ENCODE results near the gene CST7.
"Not testable (repeated sequence)": the region's sequence is repeated elsewhere in the genome, so short reads cannot be mapped to it uniquely, and the experiment has no call there.

Gene CST7

DNA sequence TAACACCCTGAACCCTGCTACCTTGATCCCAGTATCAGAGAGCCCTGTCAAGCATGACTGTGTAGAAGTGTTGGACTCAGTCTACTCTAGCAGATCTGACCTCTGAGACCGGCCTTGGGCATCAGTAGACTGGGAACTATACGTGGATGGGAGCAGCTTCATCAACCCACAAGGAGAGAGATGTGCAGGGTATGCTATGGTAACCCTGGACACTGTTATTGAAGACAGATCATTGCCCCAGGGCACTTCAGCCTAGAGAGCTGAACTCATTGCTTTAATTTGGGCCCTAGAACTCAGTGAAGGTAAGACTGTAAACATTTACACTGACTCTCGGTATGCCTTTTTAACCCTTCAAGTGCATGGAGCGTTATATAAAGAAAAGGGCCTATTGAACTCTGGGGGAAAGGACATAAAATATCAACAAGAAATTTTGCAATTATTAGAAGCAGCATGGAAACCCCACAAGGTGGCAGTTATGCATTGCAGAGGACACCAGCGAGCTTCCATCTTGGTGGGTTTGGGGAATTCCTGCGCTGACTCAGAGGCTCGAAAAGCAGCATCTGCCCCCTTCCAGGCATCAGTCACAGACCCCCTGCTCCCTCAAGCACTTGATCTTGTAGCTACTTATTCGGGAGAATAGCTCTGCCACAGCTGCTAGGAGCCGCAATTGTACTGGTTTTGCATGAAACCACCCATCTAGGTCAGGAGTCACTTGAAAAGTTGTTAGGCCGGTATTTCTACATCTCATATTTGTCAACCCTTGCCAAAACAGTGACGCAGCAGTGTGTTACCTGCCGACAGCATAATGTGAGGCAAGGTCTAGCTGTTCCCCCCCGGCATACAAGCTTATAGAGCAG, 19.0 kb upstream of the CST7 start:
- DNase-seq, result not testable (repeated sequence)

DNA sequence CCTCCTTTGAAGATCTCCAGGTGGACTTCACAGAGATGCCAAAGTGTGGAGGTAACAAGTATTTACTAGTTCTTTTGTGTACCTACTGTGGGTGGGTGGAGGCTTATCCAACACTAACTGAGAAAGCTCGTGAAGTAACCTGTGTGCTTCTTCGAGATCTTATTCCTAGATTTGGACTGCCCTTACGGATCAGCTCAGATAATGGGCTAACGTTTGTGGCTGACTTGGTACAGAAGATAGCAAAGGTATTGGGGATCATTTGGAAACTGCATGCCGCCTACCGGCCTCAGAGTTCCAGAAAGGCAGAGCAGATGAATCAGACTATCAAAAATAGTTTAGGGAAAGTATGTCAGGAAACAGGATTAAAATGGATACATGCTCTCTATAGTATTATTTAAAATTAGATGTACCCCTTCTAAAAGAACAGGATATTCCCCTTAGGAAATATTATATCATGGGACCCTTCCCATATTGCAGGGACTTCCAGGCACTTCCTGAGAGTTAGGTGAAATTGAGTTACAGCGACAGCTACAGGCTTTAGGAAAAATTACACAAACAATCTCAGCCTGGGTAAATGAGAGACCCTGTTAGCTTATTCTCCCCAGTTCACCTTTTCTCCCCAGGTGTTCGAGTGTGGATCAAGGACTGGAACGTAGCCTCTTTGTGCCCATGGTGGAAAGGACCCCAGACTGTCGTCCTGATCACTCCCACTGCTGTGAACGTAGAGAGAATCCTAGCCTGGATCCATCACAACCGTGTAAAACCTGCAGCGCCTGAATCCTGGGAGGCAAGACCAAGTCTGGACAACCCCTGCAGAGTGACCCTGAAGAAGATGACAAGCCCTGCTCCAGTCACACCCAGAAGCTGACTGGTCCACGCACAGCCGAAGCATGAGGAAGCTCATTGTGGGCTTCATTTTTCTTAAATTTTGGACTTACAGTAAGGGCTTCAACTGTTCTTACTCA, 18.1 kb upstream of the CST7 start:
- not testable (repeated sequence) for DNase-seq

DNA sequence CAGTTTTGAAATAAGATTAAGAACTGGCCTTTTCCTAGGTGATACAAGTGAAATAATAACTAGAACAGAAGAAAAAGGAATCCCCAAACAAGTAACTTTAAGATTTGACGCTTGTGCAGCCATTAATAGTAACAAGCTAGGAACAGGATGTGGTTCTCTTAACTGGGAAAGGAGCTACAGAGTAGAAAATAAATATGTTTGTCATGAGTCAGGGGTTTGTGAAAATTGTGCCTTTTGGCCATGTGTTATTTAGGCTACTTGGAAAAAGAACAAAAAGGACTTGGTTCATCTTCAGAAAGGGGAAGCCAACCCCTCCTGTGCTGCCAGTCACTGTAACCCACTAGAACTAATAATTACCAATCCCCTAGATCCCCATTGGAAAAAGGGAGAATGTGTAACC, 17.2 kb upstream of the CST7 start:
- DNase-seq, result not testable (repeated sequence)

DNA sequence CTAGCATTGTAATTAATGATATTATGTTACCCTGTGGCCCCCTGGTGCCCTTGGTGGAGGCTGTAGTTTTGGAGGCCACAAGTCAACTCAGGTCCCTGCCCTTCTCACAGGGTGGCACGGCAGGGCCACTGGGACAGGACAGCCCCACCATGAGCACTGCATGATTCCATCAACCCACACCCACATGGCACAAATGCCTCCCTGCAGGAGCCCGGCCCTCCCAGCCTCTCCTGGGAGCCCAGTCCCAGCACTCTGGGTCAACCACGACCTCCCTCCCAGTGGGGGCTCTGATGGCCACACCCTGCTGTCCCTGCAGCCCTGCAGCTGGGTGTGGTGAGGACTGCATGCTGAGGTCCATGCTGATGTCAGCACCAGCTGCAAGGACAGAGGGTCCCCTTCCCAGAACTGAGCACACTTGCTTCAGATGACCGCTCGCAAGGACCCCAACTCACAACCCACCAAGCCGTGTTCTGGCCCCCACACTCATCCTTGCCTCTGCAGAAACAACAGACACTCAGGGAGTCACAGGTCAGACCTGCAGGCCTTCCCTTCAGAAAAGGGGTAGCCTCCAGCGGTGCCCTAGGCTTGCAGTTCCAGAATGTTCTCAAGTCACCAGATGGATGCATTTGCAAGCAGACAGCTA, 15.7 kb upstream of the CST7 start:
- no peak for DNase-seq

DNA sequence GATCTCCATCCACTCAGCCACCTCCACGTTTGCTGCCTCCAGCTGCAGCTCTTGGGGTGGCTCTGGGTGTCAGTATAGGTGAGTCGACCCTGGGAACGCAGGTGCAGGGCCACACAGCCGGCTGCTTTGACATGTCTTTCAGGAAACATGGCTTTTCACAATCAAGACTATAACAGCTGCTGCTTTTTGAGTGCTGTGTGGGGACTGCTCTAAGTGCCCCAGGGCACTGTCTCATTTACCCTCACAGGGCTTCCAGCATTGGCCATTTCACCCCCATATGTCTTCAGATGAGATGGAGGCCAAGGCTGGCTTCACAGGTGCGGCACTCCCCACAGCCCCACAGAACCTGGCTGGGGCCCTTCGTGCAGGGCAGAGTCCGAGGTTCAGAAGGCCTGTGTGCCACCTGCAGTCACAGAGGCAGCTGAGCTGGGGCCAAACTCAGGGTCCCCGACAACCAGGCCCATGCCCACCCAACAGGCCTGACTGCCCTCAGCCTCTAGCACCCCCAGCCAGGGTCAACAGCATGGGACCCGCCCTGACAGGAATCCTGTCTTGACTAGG, 14.9 kb upstream of the CST7 start:
- DNase-seq, result no peak

DNA sequence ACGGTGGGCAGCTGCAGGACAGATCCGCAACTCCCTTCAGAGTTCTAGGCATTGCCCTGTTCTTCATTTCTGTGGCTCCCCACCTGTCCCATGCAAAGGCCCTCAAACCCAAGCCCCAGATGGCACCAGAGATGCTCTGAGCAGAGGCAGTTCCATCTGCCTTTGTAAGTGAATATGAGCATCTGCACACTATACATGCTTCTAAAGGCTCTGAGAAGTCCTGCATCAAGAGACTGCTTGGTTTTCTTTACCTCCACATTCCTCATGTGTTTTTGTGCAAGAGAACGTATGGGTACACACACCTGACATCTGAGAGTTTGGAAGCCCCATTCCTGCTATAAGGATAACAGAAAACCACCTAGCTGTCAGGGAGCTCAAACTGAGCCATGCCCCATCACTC, 14.4 kb upstream of the CST7 start:
- no peak for DNase-seq

DNA sequence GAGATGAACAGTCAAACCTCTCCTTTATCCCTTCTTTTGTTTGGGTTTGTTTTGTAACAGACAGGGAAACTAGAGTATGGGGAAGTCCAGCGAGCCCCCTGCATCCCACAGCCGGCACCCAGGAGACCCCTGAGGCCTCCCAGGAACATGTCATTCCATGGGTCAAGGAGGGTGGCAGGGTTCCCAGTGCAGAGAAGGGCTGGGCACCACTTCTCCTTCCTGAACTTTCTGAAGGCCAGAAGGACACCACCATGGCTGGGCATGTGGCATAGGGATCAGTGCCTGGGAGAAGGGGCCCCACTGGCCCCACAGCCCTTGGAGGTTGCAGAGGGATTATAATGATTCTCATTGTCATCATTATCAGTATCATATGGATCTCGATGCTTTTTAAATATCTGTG, 13.9 kb upstream of the CST7 start:
- no peak for DNase-seq

DNA sequence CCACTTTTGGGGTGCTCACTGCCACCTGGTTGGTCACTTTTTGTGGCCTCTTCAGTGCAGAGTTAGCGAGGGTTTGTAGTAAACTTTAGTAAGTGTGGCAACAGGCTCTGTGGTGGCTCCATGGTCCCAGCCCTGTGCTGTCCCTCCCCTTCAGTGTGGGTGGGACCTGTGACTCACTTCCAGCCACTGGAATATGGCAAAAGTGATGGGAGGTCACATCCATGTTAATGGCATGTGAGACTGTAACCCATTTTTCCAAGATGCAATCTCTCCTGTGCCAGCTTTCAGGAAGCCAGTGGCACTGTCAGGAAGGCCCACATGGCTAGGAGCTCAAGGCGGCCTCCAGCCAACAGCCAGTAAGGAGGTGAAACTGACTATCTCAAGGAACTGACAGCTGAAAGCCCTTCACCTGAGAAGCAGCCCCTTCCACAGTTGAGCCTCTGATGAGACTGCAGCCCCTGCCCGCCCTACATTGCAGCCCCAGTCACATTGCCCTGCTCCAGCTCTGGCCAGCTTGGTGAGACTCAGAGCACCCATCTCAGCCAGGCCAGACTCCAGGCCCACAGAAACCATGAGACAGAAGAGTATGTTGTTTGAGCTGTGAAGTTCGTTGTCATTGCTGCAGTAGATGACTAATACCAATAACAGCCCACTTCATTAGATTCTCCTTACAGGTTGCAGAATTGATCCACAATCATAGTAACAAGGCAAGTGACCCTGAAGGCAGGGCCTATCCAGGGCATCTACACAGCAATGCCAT, 13.1 kb upstream of the CST7 start:
- DNase-seq, result no peak

DNA sequence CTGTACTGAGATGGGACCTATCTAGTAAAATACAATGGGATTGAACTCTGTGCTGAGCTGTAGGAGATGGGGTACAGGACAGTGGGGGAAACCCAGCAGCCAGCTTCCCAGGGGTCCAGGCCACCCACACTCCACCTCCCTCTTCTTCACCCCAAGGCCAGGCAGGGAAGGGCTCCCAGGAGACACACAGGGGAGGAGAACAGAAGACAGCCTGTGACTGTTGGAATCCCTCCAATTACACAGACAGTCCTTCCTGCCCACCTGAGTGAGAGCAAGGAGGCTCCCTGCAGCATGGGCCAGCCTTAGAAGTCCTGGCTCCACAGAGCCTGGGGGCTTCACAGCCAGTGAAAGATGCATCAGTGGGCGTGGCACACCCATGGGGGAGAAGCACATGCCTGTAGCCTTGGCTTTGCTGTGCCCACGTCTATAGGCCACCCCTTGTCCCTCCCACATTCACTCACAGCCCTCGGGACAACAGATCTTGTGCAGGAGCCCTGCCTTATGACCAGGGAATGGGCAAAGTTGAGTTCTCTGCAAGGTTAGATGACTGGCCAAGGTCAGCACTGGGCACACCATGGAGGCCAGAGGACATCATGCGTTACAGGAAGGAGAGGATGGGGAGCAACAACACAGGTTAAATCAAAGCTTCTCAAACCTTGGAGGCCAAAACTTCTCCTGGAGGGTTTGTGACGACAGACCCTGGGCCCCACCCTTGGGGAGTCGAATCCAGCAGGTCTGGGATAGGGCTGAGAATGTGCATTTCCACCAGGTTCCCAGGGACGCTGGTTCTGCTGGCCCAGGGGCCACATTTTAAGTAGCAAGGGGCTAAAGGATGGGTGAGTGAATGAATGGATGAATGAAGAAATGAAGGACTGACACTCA, 12.3 kb upstream of the CST7 start:
- no peak for DNase-seq

DNA sequence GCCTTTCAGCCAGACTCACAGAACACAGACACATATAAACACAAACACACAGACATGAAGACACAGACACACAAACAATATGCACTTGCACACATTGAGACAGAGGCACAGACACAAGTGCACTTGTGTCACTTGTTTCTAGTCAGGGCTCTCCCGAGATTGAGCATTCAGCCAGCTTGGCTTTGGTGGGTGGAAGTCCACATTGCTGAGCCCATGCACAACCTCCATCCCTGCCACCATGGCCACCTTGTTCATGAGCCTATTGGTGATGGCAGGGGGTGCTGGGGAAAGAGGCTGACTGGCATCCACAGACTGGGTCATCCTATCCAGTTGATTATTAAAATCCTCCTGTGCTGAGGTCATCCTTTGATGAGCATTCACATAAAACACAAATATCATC, 11.5 kb upstream of the CST7 start:
- DNase-seq, result no peak

DNA sequence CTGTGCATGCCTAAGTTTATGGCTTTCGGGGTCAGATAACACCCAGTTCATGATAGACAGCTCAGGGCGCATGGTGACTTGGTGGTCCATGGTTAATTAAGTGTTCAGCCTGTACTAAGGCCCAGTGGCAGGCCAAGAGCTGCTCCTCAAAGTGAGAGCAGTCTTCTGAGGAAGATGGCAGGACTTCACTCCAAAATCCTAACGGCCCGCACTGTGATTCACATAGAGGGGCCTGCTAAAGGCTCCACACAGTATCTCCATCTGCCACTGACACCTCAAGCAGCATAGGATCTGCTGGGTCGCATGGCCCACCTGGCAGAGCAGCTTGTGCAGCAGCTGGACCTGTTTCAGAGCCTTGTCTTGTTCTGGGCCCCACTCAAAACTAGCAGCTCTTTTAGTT, 10.6 kb upstream of the CST7 start:
- DNase-seq, result no peak

DNA sequence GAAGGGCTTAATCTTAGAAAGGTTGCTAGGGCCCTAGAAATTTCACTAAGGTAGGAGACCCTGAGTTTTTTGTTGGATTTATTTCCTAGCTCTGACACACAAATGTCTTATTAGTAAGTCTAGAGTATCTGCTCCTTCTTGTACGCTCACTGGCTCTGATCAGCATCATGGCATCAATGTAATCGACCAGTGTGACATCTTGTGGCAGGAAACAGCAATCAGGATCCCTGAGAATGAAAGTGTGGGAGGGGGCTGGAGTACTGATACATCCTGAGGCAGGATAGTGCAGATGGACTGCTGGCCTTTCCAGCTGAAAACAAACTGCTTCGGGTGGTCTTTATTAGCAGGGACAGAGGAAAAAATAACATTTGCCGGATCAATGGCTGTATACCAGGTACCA, 10.0 kb upstream of the CST7 start:
- DNase-seq, result no peak

DNA sequence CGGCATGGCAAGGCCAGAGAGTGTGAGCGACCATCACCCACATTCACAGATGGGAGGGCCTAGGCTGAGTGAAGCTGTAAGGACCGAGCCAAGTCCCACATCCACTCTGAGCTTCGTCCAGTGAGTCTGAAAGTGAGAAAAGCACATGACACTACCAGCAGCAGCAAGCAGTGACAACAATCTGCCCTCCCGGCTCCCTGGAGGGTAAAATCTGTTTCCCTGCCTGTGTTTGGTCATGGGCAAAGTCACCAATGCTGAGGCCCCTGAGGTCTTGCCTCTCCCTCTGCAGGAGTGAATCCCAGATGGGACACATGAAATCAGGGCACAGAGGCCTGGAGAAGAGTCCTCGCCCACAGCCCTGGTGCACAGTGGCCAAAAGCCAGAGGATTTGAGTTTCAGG, 6.4 kb upstream of the CST7 start:
- no peak for DNase-seq

DNA sequence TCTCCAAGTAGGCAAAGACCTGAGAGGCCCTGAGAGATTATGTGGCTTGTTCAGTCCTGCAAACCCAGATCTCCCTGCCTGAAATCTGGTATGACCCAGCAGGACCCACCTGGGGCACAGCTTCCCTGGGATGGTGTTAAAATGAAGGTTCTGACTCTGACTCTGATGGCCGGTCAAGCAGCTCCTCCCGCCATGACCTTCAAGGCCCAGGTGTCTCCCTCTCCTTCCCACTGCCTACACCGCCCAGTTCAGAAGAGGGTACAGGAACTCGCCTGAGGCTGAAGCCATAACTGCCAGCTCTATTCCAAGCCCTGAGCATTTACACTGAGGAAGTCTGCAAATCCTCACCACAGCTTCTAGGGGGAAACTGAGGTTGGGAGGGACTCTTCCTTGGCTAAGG, 5.9 kb upstream of the CST7 start:
- DNase-seq, result no peak

DNA sequence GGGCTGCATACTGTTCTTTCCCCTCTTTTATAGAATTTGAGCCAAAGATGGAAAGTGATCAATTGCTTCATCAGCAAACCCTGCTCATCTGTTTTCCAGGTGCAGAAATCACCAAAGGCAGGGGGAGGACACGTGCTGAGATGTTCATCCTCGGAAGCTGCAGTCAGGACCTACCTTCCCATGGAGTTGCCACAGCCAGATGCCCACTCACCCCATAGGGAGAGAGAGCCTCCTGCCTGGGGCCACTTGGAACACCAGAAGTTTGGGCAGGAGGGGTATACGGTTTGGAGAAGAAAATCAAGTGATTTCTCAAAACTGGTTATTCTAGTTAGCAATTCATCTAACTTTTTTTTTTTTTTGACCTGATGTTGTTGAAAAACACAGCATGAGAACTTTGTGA, 5.3 kb upstream of the CST7 start:
- DNase-seq, result no peak

DNA sequence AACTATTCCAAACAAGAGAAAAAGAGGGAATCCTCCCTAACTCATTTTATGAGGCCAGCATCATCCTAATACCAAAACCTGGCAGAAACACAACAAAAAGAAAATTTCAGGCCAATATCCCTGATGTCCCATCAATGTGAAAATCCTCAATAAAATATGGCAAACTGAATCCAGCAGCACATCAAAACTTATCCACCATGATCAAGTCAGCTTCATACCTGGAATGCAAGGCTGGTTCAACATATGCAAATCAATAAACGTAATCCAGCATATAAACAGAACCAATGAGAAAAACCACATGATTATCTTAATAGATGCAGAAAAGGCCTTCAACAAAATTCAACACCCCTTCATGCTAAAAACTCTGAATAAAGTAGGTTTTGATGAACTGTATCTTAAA, 2.7 kb upstream of the CST7 start:
- not testable (repeated sequence) for DNase-seq

DNA sequence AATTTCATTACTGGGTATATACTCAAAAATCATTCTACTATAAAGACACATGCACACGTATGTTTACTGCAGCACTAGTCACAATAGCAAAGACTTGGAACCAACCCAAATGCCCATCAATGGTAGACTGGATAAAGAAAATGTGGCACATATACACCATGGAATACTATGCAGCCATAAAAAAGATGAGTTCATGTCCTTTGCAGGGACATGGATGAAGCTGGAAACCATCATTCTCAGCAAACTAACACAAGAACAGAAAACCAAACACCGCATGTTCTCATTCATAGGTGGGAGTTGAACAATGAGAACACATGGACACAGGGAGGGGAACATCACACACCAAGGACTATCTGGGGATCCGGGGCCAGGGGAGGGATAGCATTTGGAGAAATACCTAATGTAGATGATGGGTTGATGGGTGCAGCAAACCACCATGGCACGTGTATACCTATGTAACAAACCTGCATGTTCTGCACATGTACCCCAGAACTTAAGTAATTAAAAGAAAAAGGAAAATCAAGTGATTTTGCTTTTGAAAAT, 602 bp upstream of the CST7 start:
- DNase-seq, result not testable (repeated sequence)

DNA sequence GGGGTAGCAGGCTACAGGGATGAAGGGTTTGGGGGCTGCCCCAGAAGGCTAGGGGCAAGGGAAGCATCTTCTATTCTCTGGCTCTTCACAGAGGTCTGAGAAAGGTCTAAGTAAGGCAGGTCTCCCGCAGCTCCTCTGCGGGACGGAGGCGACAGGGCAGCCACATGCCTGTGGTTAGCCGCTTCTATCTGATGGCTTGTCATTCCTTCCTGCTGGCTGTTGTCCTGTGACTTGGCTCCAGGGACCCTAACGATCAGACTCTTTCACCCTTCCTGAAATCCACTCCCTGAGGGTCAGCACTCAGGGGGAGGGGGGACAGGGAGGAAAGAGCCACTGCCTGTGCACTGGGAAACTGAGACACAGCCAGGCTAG, 673 bp downstream of the CST7 start:
- DNase-seq, result no peak

DNA sequence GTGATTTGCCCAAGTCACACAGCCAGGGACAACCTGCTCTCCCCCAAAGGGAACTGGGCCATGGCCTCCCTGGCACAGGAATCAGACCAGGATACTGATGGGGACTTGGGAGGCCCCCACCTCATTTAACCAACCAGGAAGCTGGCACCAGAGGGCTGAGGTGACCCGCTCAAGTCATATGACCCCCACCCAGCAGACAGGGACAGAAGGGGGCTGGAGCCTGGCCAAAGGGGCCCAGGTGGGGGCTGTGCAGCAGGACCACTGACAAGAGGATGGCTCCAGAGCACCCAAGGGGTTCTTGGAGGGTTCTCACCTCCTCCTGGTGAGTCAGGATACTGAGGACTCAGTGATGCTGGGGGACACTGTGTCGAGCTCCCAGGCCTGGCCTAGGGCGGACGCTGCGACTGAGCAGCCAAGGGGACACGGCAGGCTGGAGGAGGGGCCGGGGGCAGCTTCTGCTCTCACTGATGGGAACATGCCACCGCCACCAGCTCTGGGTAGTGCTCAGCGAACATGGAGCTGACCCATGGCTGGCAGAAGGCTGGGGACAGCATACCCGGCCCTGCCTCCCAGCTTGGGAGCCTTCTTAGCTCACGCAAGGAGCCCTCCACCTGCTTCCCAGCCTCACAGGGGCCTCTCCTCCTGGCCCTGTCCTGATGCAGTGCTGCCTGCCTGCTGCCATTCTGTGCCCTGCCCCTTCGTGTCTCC, 1.2 kb downstream of the CST7 start:
- no peak for DNase-seq

DNA sequence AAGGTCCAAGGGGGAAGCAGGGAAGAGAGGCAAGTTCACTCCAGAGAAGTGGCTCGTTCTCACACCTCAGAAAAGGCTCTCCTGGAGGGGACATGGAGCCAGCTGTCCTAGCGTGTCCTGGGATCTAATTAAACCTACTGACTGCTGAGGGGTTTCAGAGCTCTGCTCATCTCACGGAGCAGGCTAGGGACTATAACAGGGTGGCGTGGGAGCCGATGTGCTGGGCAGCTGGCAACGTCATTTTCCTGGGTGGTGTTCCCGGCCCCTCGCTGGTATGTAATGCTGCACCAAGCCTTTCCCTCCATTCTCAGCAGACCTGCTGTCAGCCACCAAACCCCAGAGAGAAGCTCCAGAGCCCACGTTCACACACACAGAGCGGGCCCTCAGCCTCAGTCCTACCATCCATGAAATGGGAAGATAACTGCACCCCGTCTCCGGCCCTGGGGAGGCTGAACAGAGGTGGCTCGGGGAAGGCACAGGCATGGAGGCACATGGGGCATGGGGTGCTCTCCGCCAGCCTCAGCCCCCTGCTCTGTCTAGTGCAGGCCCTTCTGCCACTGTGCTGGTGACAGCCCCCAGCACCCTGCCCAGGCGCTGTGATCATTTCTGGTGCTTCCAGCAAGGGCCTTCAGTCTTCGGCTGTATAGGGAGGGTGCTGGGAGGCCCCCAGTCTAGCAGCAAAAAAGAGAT, 1.9 kb downstream of the CST7 start:
- no peak for DNase-seq
